Measurements from ENCODE around the gene MTUS2. TPM values are rescaled to one million over a fixed set of nuclear protein-coding genes. Genes with fewer than 3 reads are reported as not detected.

MTUS2 gene
- total and polyA plus RNA-seq, 8 donors: 0.12 to 28.1 (median 3.5) TPM; not detected in 1

GRCh38 chr13:29301027-29301426 lies 480.9 kb downstream of the MTUS2 start:
- 42 to 56% (median 50%) methylated on average over 1 of the region's 1 CpG for WGBS, 5 donors
- TF ChIP-seq EP300 (IDR thresholded peaks at IDR 0.05) (no peak), POLR2A (IDR thresholded peaks at IDR 0.05) (no peak), POLR2AphosphoS5 (IDR thresholded peaks at IDR 0.05) (no peak)
- TF ChIP-seq, protein P1, sequence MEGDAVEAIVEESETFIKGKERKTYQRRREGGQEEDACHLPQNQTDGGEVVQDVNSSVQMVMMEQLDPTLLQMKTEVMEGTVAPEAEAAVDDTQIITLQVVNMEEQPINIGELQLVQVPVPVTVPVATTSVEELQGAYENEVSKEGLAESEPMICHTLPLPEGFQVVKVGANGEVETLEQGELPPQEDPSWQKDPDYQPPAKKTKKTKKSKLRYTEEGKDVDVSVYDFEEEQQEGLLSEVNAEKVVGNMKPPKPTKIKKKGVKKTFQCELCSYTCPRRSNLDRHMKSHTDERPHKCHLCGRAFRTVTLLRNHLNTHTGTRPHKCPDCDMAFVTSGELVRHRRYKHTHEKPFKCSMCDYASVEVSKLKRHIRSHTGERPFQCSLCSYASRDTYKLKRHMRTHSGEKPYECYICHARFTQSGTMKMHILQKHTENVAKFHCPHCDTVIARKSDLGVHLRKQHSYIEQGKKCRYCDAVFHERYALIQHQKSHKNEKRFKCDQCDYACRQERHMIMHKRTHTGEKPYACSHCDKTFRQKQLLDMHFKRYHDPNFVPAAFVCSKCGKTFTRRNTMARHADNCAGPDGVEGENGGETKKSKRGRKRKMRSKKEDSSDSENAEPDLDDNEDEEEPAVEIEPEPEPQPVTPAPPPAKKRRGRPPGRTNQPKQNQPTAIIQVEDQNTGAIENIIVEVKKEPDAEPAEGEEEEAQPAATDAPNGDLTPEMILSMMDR (IDR thresholded peaks at IDR 0.05): no peak

GRCh38 chr13:29304148-29304547 lies 484.0 kb downstream of the MTUS2 start:
- intact Hi-C loops (cut with DNase I; ENCODE audit: low total_unique reads): no loop called here
- Histone ChIP-seq H3K4me1 (no peaks in the 10 kb centered on the region), H3K27me3 (no peaks in the 10 kb centered on the region), H3K9me3 (peaks cover 0 to 53% (median 49%) of the 10 kb centered on the region in 4 donors), H3K27ac (no peak overlapping the region), H3K4me3 (no peak overlapping the region), H3K36me3 (no peaks in the 10 kb centered on the region)
- TF ChIP-seq POLR2AphosphoS5 (IDR thresholded peaks at IDR 0.05) (no peak), EP300 (IDR thresholded peaks at IDR 0.05) (no peak), POLR2A (IDR thresholded peaks at IDR 0.05) (no peak)
- TF ChIP-seq, protein P1 (IDR thresholded peaks at IDR 0.05): no peak
- DNase-seq: no peak

More at GRCh38 chr13:29301027-29301426, 480.9 kb downstream of the MTUS2 start:
- H3K4me3 ChIP-seq: no peak overlapping the region
- no peak for DNase-seq
- no peaks in the 10 kb centered on the region for H3K36me3 ChIP-seq
- H3K27me3 ChIP-seq: no peaks in the 10 kb centered on the region
- H3K4me1 ChIP-seq: no peaks in the 10 kb centered on the region
- peaks cover 0 to 31% (median 27%) of the 10 kb centered on the region in 4 donors for H3K9me3 ChIP-seq
- H3K27ac ChIP-seq: no peak overlapping the region
- intact Hi-C loops (cut with DNase I; ENCODE audit: low total_unique reads): no loop called here

DNA sequence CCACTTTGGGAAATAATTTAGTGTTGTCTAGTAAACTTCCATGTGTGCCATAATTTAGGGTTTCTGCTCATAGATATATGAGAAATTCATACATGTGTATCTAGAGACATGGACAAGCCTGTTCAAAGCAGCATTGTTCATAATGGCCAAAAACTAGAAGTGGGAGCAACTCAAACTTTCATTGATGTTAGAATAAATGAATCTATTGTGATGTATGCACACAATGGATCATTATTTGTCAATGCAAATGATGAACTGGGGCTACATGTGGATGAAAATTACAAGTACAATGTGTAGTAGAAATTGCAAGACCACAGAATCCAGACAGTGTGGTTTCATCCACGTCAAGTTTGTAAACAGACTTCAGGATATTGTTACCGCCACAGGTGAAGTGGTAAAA lies 490.7 kb downstream of the MTUS2 start:
- Histone ChIP-seq H3K9me3 (peaks cover 0 to 24% (median 22%) of the 10 kb centered on the region in 4 donors), H3K27ac (no peak overlapping the region)
- WGBS, 5 donors: 65 to 75% (median 70%) methylated on average over 2 of the region's 2 CpGs

DNA sequence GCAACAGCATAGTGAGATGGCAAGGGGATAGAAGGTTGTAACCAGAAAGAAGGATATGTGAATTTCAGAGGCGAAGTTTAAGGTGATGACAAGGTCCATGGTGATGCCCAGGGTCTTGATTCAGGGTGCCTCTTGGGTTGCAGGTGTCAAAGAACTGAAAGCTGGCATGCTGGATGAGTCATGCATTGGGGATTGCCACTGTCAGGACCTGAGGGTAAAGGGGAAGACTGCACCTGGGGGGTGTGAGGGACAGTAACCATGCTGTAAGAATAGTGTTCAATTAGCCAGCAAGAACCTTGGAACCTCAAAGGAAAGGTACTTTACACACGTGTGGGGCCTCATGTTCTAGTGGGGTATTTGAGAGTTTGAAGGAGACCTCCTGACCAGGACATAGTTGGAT lies 495.7 kb downstream of the MTUS2 start:
- no peaks in the 10 kb centered on the region for H3K36me3 ChIP-seq
- TF ChIP-seq EP300 (IDR thresholded peaks at IDR 0.05) (no peak), POLR2A (IDR thresholded peaks at IDR 0.05) (no peak), POLR2AphosphoS5 (IDR thresholded peaks at IDR 0.05) (no peak)
- TF ChIP-seq, protein P1 (IDR thresholded peaks at IDR 0.05): no peak
- intact Hi-C loops (cut with DNase I; ENCODE audit: low total_unique reads): no loop called here

More for the DNA sequence above, 490.7 kb downstream of the MTUS2 start:
- Histone ChIP-seq H3K4me3 (no peak overlapping the region), H3K27me3 (no peaks in the 10 kb centered on the region), H3K36me3 (no peaks in the 10 kb centered on the region), H3K4me1 (no peaks in the 10 kb centered on the region)
- intact Hi-C loops (cut with DNase I; ENCODE audit: low total_unique reads): no loop called here
- no peak for DNase-seq
- TF ChIP-seq, protein P1 (IDR thresholded peaks at IDR 0.05): no peak
- TF ChIP-seq EP300 (IDR thresholded peaks at IDR 0.05) (no peak), POLR2AphosphoS5 (IDR thresholded peaks at IDR 0.05) (no peak), POLR2A (IDR thresholded peaks at IDR 0.05) (no peak)

More for the DNA sequence above, 495.7 kb downstream of the MTUS2 start:
- H3K27me3 ChIP-seq: no peaks in the 10 kb centered on the region
- DNase-seq: no peak
- no peaks in the 10 kb centered on the region for H3K4me1 ChIP-seq
- H3K9me3 ChIP-seq: no peaks in the 10 kb centered on the region
- WGBS, 5 donors: 57 to 92% (median 66%) methylated on average over 2 of the region's 2 CpGs
- H3K27ac ChIP-seq: no peak overlapping the region
- H3K4me3 ChIP-seq: no peak overlapping the region

All from stomach (tissue), 9 donors.